ENCODE data around the gene LCLAT1.

DNA sequence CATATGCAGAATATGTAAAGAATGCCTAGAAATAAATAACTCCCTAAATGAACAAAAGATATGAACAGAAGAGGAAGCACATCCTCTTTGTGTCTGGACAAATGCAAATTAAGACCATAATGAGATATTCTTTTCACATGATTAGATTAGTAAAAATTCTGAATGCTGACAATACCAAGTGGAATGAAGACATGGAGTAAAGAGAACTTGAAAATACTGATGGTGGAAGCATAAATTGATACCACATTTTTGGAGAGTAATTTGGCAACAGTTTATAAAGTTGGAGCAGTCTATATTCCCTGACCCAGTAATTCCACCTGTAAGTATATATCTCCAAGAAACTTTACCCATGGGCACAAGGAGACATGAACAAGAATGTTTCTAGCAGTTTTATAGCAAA lies 230.2 kb downstream of the LCLAT1 start:
- TF ChIP-seq CTCF (IDR thresholded peaks at IDR 0.05): no peak
- TF ChIP-seq EZH2 (IDR thresholded peaks at IDR 0.05; ENCODE audit: borderline replicate concordance, insufficient read depth, low read depth, low read length, poor library complexity, severe bottlenecking): no peak

All from B cell (primary cell).